ENCODE data around the gene DPF3. TPM values are rescaled to one million over a fixed set of nuclear protein-coding genes. Genes with fewer than 3 reads are reported as not detected.
A peak's percentile ranks its signal among the peaks of the same experiment; 100 is the strongest.

The DPF3 gene
- total and polyA plus RNA-seq, 9 of the 15 experiments (the other 6 are each of a cell fraction or from before 2014, with no cell fraction given): 0.21 to 4.9 (median 1.2) TPM

GRCh38 chr14:72589652-72590051 lies 304.2 kb downstream of the DPF3 start:
- Histone ChIP-seq H3K9me1 (ENCODE audit: control insufficient read depth, insufficient read depth, low read length) (no peaks in the 10 kb centered on the region), H3K4me1 (replicated peaks in 1 of 2; ENCODE audit: control insufficient read depth in 2 of 2, insufficient read depth in 2 of 2, low read length in 2 of 2) (no peaks in the 10 kb centered on the region), H2AFZ (ENCODE audit: low read depth, low read length) (no peak overlapping the region), H3K4me3 (no peak overlapping the region), H3K27ac (ENCODE audit: extremely low read depth, low read depth, low read length) (no peak overlapping the region), H3K4me2 (ENCODE audit: insufficient read depth, low read length) (no peak overlapping the region), H3K36me3 (ENCODE audit: control insufficient read depth, insufficient read depth, low read length) (no peaks in the 10 kb centered on the region), H4K20me1 (replicated peaks; ENCODE audit: control insufficient read depth, insufficient read depth, low read length) (no peaks in the 10 kb centered on the region), H3K9ac (ENCODE audit: insufficient read depth in 1 of 2, low read depth in 2 of 2, low read length in 2 of 2) (no peak overlapping the region), H3K79me2 (ENCODE audit: control insufficient read depth, insufficient read depth, low read length) (no peaks in the 10 kb centered on the region), H3K27me3 (ENCODE audit: control insufficient read depth in 2 of 2, insufficient read depth in 2 of 2, low read length in 2 of 2) (peaks cover 0 to 7% of the 10 kb centered on the region in 2 experiments; a peak in 1 of 5 replicates), H3K9me3 (replicated peaks; ENCODE audit: control insufficient read depth, insufficient read depth, low read depth, low read length) (no peaks in the 10 kb centered on the region)
- CTCF ChIA-PET (ENCODE audit: low intra/inter-chr PET ratio): no interaction called here
- no peak for TF ChIP-seq ZBTB49 (CRISPR knock-in tag; IDR thresholded peaks at IDR 0.05; ENCODE audit: borderline replicate concordance)
- TF ChIP-seq ETV6 (IDR thresholded peaks at IDR 0.05; ENCODE audit: borderline replicate concordance in 1 of 2, low read depth in 2 of 2, low read length in 1 of 2): no peak
- TF ChIP-seq ETV6 (CRISPR knock-in tag; IDR thresholded peaks at IDR 0.05; ENCODE audit: borderline replicate concordance): no peak
- peak; percentile 37; the same call in 1 of the 2 replicates for TF ChIP-seq ZNF316 (IDR thresholded peaks at IDR 0.05)
- no peak for TF ChIP-seq ZNF785 (CRISPR knock-in tag; IDR thresholded peaks at IDR 0.05)
- TF ChIP-seq MAFF (IDR thresholded peaks at IDR 0.05; ENCODE audit: low read length): 0 out of 2 replicates have a peak, but pooled peaks have one; percentile 4
- ATAC-seq: no peak
- intact Hi-C loops (cut with micrococcal nuclease): no loop called here
- in situ Hi-C loops (cut with MboI): no loop called here
- no peak for DNase-seq (ENCODE audit: extremely low read depth in 1 of 4, low spot score in 3 of 4)
- no peak for FAIRE-seq
- no TSS peak for BruUV-seq (replicated peaks)
- POLR2A ChIA-PET: no interaction called here

All from K562 (cell line).